22Rv1 (cell line): ENCODE results near the gene ITPKB.

Source experiments
- CTCF ChIP-seq: fragments of 450-650 bp; IDR thresholded peaks from 2 replicates; pipeline ENCODE4 v1.5.1; 2017; ENCODE audit warnings: mild to moderate bottlenecking
- ZFX ChIP-seq: fragments of 450-650 bp; IDR thresholded peaks from 2 replicates; pipeline ENCODE4 v1.6.1; 2017; ENCODE audit warnings: antibody characterized with exemption, borderline replicate concordance

DNA sequence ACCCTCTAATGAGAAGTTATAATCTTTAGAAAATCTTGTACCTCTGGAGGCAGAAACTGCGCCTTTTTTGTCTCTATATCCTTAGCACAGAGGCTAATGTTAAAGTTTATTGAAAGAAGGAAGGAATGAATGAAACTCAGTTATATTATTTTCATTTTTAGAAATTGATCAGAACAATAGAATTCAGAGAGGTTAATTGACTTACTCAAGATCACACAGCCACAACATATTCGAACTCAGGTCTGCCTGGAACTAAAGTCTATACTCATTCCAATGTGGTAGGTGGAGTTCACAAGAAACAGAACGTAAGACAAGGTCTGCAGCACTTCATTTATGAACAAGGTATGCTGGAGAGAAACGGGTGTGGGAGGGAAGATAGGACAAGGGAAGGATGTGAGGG is 23.0 kb upstream of the ITPKB start:
- no peak for TF ChIP-seq CTCF
- TF ChIP-seq ZFX: no peak
